ENCODE results near the gene LRRC8E. TPM values are rescaled to one million over a fixed set of nuclear protein-coding genes. Genes with fewer than 3 reads are reported as not detected.

The LRRC8E gene
- total and polyA plus RNA-seq, 10 of the 15 experiments (the other 5 are each of a cell fraction or from before 2014, with no cell fraction given) = 0.04 to 0.32 (median 0.25) TPM; not detected in 7

DNA sequence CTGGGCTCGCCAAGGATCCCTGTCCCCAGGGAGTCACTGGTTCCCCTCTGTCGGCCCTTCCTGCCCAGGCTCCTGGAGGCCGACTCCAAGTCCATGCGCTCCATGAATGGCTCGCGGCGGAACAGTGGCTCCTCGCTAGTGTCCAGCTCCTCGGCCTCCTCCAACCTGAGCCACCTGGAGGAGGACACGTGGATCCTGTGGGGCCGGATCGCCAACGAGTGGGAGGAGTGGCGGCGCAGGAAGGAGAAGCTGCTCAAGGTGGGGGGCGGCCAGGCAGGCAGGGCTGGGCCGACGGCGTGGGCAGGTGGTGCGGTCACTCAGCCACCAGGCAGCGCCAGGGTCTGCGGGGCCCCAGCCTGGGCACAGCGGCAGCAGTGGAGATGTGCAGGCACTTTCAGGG is 40.6 kb upstream of the LRRC8E start:
- H3K27me3 ChIP-seq (replicated peaks in 1 of 2; ENCODE audit: control insufficient read depth in 2 of 2, insufficient read depth in 2 of 2, low read length in 1 of 2) = no peaks in the 10 kb centered on the region
- H2AFZ ChIP-seq (ENCODE audit: control insufficient read depth, low read depth, low read length) = no peak overlapping the region
- POLR2A ChIA-PET = no interaction called here
- no peaks in the 10 kb centered on the region for H3K36me3 ChIP-seq (ENCODE audit: control insufficient read depth in 2 of 2, insufficient read depth in 2 of 2, low read length in 1 of 2)
- H3K4me1 ChIP-seq (ENCODE audit: control insufficient read depth, insufficient read depth, low read length) = peaks cover 3% of the 10 kb centered on the region; the same call in 1 of the 2 replicates
- no peaks in the 10 kb centered on the region for H4K20me1 ChIP-seq (ENCODE audit: control insufficient read depth, insufficient read depth)
- H3K9ac ChIP-seq (ENCODE audit: control insufficient read depth, insufficient read depth, low read length) = no peak overlapping the region
- no peak overlapping the region for H3K4me2 ChIP-seq (ENCODE audit: control insufficient read depth, insufficient read depth)
- TF ChIP-seq MEF2A (IDR thresholded peaks at IDR 0.05; ENCODE audit: insufficient read depth, low read depth, low read length) (no peak), KDM1A (IDR thresholded peaks at IDR 0.05; ENCODE audit: borderline replicate concordance) (no peak), CEBPB (IDR thresholded peaks at IDR 0.05; ENCODE audit: borderline replicate concordance in 1 of 2, low read depth in 2 of 2, low read length in 2 of 2) (no peak), SMAD5 (IDR thresholded peaks at IDR 0.05; ENCODE audit: low read depth) (no peak), NR2C2 (IDR thresholded peaks at IDR 0.05; ENCODE audit: borderline replicate concordance, control insufficient read depth, insufficient read length, low read depth) (no peak), CREB1 (IDR thresholded peaks at IDR 0.05; ENCODE audit: low read depth) (no peak), RAD51 (IDR thresholded peaks at IDR 0.05) (no peak)
- TF ChIP-seq, protein P1, sequence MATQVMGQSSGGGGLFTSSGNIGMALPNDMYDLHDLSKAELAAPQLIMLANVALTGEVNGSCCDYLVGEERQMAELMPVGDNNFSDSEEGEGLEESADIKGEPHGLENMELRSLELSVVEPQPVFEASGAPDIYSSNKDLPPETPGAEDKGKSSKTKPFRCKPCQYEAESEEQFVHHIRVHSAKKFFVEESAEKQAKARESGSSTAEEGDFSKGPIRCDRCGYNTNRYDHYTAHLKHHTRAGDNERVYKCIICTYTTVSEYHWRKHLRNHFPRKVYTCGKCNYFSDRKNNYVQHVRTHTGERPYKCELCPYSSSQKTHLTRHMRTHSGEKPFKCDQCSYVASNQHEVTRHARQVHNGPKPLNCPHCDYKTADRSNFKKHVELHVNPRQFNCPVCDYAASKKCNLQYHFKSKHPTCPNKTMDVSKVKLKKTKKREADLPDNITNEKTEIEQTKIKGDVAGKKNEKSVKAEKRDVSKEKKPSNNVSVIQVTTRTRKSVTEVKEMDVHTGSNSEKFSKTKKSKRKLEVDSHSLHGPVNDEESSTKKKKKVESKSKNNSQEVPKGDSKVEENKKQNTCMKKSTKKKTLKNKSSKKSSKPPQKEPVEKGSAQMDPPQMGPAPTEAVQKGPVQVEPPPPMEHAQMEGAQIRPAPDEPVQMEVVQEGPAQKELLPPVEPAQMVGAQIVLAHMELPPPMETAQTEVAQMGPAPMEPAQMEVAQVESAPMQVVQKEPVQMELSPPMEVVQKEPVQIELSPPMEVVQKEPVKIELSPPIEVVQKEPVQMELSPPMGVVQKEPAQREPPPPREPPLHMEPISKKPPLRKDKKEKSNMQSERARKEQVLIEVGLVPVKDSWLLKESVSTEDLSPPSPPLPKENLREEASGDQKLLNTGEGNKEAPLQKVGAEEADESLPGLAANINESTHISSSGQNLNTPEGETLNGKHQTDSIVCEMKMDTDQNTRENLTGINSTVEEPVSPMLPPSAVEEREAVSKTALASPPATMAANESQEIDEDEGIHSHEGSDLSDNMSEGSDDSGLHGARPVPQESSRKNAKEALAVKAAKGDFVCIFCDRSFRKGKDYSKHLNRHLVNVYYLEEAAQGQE (IDR thresholded peaks at IDR 0.05; ENCODE audit: low read depth, low read length) = no peak
- intact Hi-C loops (cut with micrococcal nuclease; ENCODE audit: unreplicated experiment) (no loop called here), in situ Hi-C loops (cut with MboI) (no loop called here)
- 85% methylated on average over 23 of the region's 23 CpGs for WGBS (ENCODE audit: insufficient coverage, insufficient replicate concordance, low lambda C conversion rate, missing lambda C conversion rate)
- no peak overlapping the region for H3K4me3 ChIP-seq
- no peaks in the 10 kb centered on the region; the same call in 2 of the 3 replicates for H3K9me3 ChIP-seq (replicated peaks; ENCODE audit: control insufficient read depth, insufficient read depth, low read length)
- DNase-seq (ENCODE audit: low read depth, low spot score) (no peak), FAIRE-seq (no peak), ATAC-seq (no peak)
- SMC1A ChIA-PET (ENCODE audit: uncharacterized antibody, unreplicated experiment) = no interaction called here
- no peaks in the 10 kb centered on the region for H3K79me2 ChIP-seq (ENCODE audit: control insufficient read depth, insufficient read depth, low read length)
- H3K27ac ChIP-seq (ENCODE audit: control insufficient read depth, insufficient read depth) = no peak overlapping the region
- CTCF ChIA-PET = interaction anchor here (0.9 kb wide), 1 partner anchor 97 kb away, joined by 4 read pairs; no protein-coding TSS in a partner anchor
- RAD21 ChIA-PET (ENCODE audit: unreplicated experiment) = no interaction called here
- no TSS peak for BruUV-seq (replicated peaks)
